ES-I3 (cell line): ENCODE data around the gene CD2BP2.

Experiments used
- H3K36me3 ChIP-seq: 2 replicates; pipeline ENCODE4 v1.6.1; 2013; ENCODE audit warnings: mild to moderate bottlenecking, low read length, control low read depth, moderate library complexity; ENCODE audit not compliant: insufficient read depth
- H3K4me1 ChIP-seq: 2 replicates; pipeline ENCODE4 v1.6.1; 2013; ENCODE audit warnings: mild to moderate bottlenecking, control low read depth, low read length; ENCODE audit not compliant: insufficient read depth
- H3K9ac ChIP-seq: 2 replicates; pipeline ENCODE4 v1.6.1; 2013; ENCODE audit warnings: low read depth, mild to moderate bottlenecking, low read length, moderate library complexity
- H3K9me3 ChIP-seq: 2 replicates; pipeline ENCODE4 v1.6.1; 2013; ENCODE audit warnings: mild to moderate bottlenecking, low read length, moderate library complexity; ENCODE audit not compliant: control insufficient read depth, insufficient read depth

CD2BP2 gene

GRCh38 chr16:30382111-30382881 lies 27.2 kb upstream of the CD2BP2 start, which contains the start of gene SEPTIN1:
TSS of gene SEPTIN1 (minus strand) at chr16:30382561. CDS start at chr16:30382542, 19 bp downstream.
- Histone ChIP-seq H3K9me3 (no peaks in the 10 kb centered on the region), H3K9ac (no peak within 1 kb of the TSS), H3K36me3 (no peaks in the 10 kb centered on the region), H3K4me1 (peaks cover 7% of the 10 kb centered on the region)

DNA sequence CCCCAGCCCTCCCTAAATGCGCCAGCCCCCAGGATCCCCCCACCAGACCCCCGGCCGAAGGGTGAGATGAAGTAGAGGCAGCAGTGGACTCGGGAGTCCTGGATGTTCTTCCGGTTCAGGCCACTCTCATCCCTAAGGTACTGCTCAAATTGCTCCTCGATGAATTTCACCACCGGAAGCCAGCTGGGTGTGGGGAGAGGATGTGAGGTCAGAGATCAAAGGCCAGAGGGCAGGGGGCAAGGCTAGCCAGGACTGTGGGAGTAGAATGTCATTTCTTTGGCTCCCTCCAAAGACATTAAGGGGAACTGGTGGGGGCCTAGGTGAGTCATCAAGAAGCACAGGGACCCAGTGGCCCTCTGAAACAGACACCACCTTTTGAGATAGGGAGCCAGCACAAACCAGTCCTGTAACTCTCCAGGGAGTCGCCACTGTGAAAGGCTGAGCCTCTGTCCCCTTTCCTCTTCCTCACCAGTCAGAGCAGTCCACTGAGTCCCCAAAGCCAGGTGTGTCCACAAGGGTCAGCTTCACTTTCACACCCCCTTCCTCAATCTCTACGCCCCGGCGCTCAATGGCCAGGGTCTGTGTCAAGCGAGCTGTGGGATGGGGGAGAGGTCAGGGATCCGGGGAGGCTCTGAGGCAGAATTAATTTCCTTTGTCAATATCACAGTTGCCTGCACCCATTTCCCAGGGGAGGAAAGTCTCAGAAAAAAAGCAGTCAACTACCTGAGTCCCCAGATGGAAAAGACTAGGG lies 26.4 kb upstream of the CD2BP2 start:
- peaks cover 7% of the 10 kb centered on the region for H3K4me1 ChIP-seq
- no peaks in the 10 kb centered on the region for H3K9me3 ChIP-seq
- H3K36me3 ChIP-seq = no peaks in the 10 kb centered on the region
- H3K9ac ChIP-seq = no peak overlapping the region

GRCh38 chr16:30380803-30381208 lies 25.7 kb upstream of the CD2BP2 start:
- no peaks in the 10 kb centered on the region for H3K36me3 ChIP-seq
- H3K9ac ChIP-seq = no peak overlapping the region
- peaks cover 7% of the 10 kb centered on the region for H3K4me1 ChIP-seq
- no peaks in the 10 kb centered on the region for H3K9me3 ChIP-seq

DNA sequence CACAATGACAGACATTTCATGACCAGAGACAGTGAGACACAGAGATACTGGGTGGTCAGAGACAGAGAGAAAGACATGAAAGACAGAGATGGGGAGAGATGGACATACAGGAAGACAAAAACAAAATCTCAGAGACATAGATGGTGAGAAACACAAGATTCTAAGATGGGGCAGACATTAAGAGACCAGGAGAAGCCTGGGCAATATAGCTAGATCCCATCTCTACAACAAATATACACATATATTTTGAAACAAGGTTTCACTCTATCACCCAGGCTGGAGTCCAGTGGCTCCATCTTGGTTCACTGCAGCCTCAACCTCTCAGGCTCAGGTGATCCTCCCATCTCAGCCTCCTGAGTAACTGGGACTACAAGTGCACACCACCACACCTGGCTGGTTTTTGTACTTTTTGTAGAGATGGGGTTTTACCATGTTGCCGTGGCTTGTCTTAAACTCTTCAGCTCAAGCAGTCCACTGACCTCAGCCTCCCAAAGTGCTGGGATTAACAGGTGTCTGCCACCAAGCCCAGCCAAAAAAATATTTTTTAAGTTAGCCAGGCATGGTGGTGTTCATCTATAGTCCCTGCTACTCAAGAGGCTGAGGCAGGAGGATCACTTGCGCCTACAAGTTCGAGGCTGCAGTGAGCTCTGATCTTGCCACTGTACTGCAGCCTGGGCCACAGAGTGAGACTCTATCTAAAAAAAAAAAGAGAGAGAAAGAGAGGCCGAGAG lies 25.1 kb upstream of the CD2BP2 start:
- peaks cover 7% of the 10 kb centered on the region for H3K4me1 ChIP-seq

GRCh38 chr16:30379158-30379783 lies 24.2 kb upstream of the CD2BP2 start:
- H3K9ac ChIP-seq = peak overlapping the region; percentile 43
- no peaks in the 10 kb centered on the region for H3K9me3 ChIP-seq
- peaks cover 7% of the 10 kb centered on the region for H3K4me1 ChIP-seq

More for the DNA sequence above, 25.1 kb upstream of the CD2BP2 start:
- Histone ChIP-seq H3K36me3 (no peaks in the 10 kb centered on the region), H3K9me3 (no peaks in the 10 kb centered on the region), H3K9ac (no peak overlapping the region)

DNA sequence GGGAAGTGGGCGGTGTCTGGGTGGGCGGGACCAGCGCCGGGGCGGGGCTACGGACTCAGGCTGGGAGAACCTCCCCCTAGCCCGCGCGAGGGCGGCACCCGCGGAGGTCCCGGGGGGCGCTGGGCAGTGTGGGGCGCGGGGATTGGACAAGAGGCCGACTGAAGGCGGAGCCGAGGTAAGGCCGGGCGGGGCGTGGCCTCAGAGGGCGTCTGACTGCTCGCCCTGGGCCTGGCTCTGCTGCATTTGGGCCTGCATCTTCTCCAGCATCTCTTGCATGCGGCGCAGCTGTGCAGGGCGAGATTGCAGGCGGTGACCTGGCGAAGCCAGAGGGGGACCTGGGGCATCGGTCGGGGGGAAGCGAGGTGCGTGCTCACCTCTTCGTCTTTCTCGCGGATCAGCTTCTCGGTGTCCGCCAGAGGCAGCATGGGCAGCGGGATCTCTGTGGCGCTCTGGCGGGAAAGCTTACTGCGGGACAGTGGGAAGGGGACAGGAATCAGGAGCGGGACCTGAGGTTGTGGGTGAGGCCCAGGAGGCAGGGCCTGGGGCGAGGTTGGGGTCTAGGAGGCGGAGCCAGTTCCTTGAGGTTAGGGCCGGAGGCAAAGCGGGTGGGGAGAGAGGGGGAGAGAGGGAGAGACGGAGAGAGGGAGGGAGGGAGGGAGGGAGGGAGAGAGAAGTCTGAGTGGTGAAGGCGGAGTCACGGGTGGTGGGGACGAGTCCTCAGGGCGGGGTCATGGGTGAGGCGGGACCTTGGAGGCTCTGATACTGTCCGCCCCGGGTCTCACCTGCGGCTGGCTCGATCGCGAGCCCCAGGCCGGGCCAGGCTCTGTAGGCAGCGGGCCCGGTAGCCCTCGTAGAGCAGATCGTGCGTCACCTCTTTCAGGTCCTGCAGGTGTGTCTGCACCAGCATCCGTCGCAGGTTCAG lies 23.4 kb upstream of the CD2BP2 start:
- no peaks in the 10 kb centered on the region for H3K36me3 ChIP-seq
- H3K9ac ChIP-seq = peak overlapping the region; percentile 96
- peaks cover 7% of the 10 kb centered on the region for H3K4me1 ChIP-seq
- H3K9me3 ChIP-seq = no peaks in the 10 kb centered on the region

More at GRCh38 chr16:30379158-30379783, 24.2 kb upstream of the CD2BP2 start:
- no peaks in the 10 kb centered on the region for H3K36me3 ChIP-seq

- H3K4me1 ChIP-seq = peaks cover 7% of the 10 kb centered on the region
Measured at GRCh38 chr16:30377812-30378235, 22.7 kb upstream of the CD2BP2 start.

GRCh38 chr16:30377050-30377811 lies 22.1 kb upstream of the CD2BP2 start:
- Histone ChIP-seq H3K36me3 (no peaks in the 10 kb centered on the region), H3K9me3 (no peaks in the 10 kb centered on the region), H3K9ac (peak overlapping the region; percentile 96), H3K4me1 (peaks cover 7% of the 10 kb centered on the region)

More at GRCh38 chr16:30377812-30378235, 22.7 kb upstream of the CD2BP2 start:
- Histone ChIP-seq H3K36me3 (no peaks in the 10 kb centered on the region), H3K9ac (peak overlapping the region; percentile 96), H3K9me3 (no peaks in the 10 kb centered on the region)

GRCh38 chr16:30376461-30376902 lies 21.4 kb upstream of the CD2BP2 start:
- Histone ChIP-seq H3K36me3 (no peaks in the 10 kb centered on the region), H3K9ac (no peak overlapping the region), H3K9me3 (no peaks in the 10 kb centered on the region), H3K4me1 (peaks cover 5% of the 10 kb centered on the region)

DNA sequence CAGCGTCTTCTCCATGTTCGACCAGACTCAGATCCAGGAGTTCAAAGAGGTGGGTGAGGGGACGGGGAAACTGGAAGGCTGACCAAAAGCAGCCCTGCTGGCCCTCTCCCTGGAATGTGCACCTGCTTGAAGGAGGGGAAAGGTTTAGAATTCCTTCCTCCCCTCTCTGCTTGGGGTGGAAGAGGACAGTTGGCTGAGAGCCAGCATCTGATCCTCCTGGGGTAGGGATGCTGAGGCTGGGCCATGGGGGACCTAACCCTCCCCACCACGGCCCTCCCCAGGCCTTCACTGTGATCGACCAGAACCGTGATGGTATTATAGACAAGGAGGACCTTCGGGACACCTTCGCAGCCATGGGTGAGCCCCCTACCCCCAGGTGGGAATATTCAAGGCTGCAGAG lies 20.8 kb upstream of the CD2BP2 start:
- Histone ChIP-seq H3K9ac (no peak overlapping the region), H3K4me1 (peaks cover 4% of the 10 kb centered on the region; the same call in 1 of the 2 replicates), H3K9me3 (no peaks in the 10 kb centered on the region), H3K36me3 (no peaks in the 10 kb centered on the region)

DNA sequence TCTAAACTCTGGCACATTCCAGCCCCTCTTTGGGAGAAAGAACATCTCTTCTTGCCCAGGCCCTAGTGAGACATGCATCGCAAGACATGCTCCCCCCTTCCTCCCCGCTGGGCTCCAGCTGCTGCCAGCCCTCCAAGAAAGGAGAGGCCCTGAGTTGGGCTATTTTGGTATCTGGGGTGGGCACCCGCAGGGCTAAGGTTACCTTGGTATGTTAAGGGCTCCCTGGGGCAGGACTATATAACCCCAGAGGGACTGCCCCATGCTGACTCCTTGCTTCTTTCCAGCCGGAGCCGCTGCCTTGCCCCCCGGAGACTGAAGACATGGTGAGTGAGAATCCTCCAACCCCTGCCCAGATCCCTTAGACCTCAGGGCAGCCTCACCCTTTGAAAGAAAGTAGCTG lies 19.4 kb upstream of the CD2BP2 start, which contains the start of gene MYL11:
MYL11 (plus strand) TSS at position 265 of the 400 bp plus-strand sequence; CDS start at position 321, 56 bp downstream.
- Histone ChIP-seq H3K9ac (no peak within 1 kb of the TSS), H3K4me1 (peaks cover 4% of the 10 kb centered on the region; the same call in 1 of the 2 replicates), H3K9me3 (no peaks in the 10 kb centered on the region), H3K36me3 (no peaks in the 10 kb centered on the region)

- no peak overlapping the region for H3K9ac ChIP-seq
- peaks cover 6% of the 10 kb centered on the region; the same call in 1 of the 2 replicates for H3K4me1 ChIP-seq
- H3K9me3 ChIP-seq = no peaks in the 10 kb centered on the region
- H3K36me3 ChIP-seq = no peaks in the 10 kb centered on the region
Measured at GRCh38 chr16:30372725-30373124, 17.6 kb upstream of the CD2BP2 start.
